Measurements from ENCODE around the gene KCNIP3.

Gene KCNIP3

GRCh38 chr2:95275151-95275515, 22.0 kb upstream of the KCNIP3 start:
- DNase-seq (ENCODE audit: low read depth), result no peak

- no peak for DNase-seq (ENCODE audit: low read depth)
These were observed 21.4 kb upstream of the KCNIP3 start for GRCh38 chr2:95275601-95276243.

- DNase-seq (ENCODE audit: low read depth), result no peak
These were observed 20.8 kb upstream of the KCNIP3 start for GRCh38 chr2:95276244-95276887.

GRCh38 chr2:95276888-95277245, 20.3 kb upstream of the KCNIP3 start:
- no peak for DNase-seq (ENCODE audit: low read depth)

GRCh38 chr2:95277246-95277906, 19.8 kb upstream of the KCNIP3 start:
- DNase-seq (ENCODE audit: low read depth), result no peak

GRCh38 chr2:95278051-95278471, 19.1 kb upstream of the KCNIP3 start:
- DNase-seq (ENCODE audit: low read depth), result no peak

- DNase-seq (ENCODE audit: low read depth), result no peak
These were observed 18.4 kb upstream of the KCNIP3 start for GRCh38 chr2:95278637-95279225.

- no peak for DNase-seq (ENCODE audit: low read depth)
These were observed 17.6 kb upstream of the KCNIP3 start for GRCh38 chr2:95279435-95280035.

- DNase-seq (ENCODE audit: low read depth), result no peak
These were observed 16.1 kb upstream of the KCNIP3 start for GRCh38 chr2:95281071-95281470.

GRCh38 chr2:95281786-95282185, 15.4 kb upstream of the KCNIP3 start:
- DNase-seq (ENCODE audit: low read depth), result no peak

GRCh38 chr2:95282458-95282857, 14.7 kb upstream of the KCNIP3 start:
- DNase-seq (ENCODE audit: low read depth), result no peak

- no peak for DNase-seq (ENCODE audit: low read depth)
These were observed 13.6 kb upstream of the KCNIP3 start for GRCh38 chr2:95283562-95283961.

- DNase-seq (ENCODE audit: low read depth), result no peak
These were observed 12.1 kb upstream of the KCNIP3 start for GRCh38 chr2:95284886-95285541.

GRCh38 chr2:95285542-95285932, 11.6 kb upstream of the KCNIP3 start:
- no peak for DNase-seq (ENCODE audit: low read depth)

GRCh38 chr2:95287336-95287735, 9.8 kb upstream of the KCNIP3 start:
- no peak for DNase-seq (ENCODE audit: low read depth)

- DNase-seq (ENCODE audit: low read depth), result no peak
These were observed 9.3 kb upstream of the KCNIP3 start for GRCh38 chr2:95287806-95288205.

GRCh38 chr2:95289253-95289652, 7.9 kb upstream of the KCNIP3 start:
- no peak for DNase-seq (ENCODE audit: low read depth)

GRCh38 chr2:95291222-95291621, 5.9 kb upstream of the KCNIP3 start:
- DNase-seq (ENCODE audit: low read depth), result no peak

GRCh38 chr2:95292623-95293260, 4.4 kb upstream of the KCNIP3 start:
- no peak for DNase-seq (ENCODE audit: low read depth)

- DNase-seq (ENCODE audit: low read depth), result no peak
These were observed 2.4 kb upstream of the KCNIP3 start for GRCh38 chr2:95294579-95295250.

- no peak for DNase-seq (ENCODE audit: low read depth)
These were observed 1.8 kb upstream of the KCNIP3 start for GRCh38 chr2:95295376-95295775.

Measured in stimulated activated CD8-positive, alpha-beta memory T cell treated with anti-CD3 and anti-CD28 coated beads, Interleukin-12 subunit alpha, Interleukin-12 subunit beta, amount 100 ng/mL, for 1 hour (primary cell).